K562 (cell line): ENCODE data around the gene SLC22A3. TPM values are rescaled to one million over a fixed set of nuclear protein-coding genes. Genes with fewer than 3 reads are reported as not detected.

Experiments
- ATAC-seq: fragments of 200-7000 bp; cut with Tn5 transposase; 3 replicates; pipeline ENCODE4 v1.9.1; 2020; ENCODE audit warnings: moderate library complexity
- BruUV-seq: library from RNA; stranded (reverse); fragments of 400-500 nt; replicated peaks from 2 replicates; lab custom pipeline; 2021; lab: Mats Ljungman, UMichigan
- CTCF ChIA-PET: fragments of 300-600 bp; formaldehyde crosslinking; extraction: SDS; loops from one replicate; lab custom pipeline; 2021; ENCODE audit warnings: low intra/inter-chr PET ratio; lab: Yijun Ruan, JAX
- POLR2A ChIA-PET: fragments of 300-600, 350-650 bp; sonication (Branson Sonifier 250); formaldehyde crosslinking; extraction: SDS; loops from one replicate; lab custom pipeline; 2021; ENCODE audit warnings: antibody characterized with exemption, inconsistent platforms; lab: Yijun Ruan, JAX
- DNase-seq, 4 experiments: peaks; one replicate each; pipeline versions ENCODE4 v3.0.0 to v3.0.0-alpha.2; 2011 to 2018; ENCODE audit warnings: low spot score in 3 of 4, mixed read lengths in 3 of 4; ENCODE audit errors: extremely low read depth in 1 of 4
- FAIRE-seq: peaks from 2 replicates; lab custom pipeline; 2011; peaks lifted over from hg19 to GRCh38; lab: Jason Lieb, UNC
- H2AFZ ChIP-seq: 2 replicates; pipeline ENCODE4 v1.6.0; 2011; ENCODE audit warnings: low read depth, low read length, control low read depth, inconsistent platforms
- H3K27ac ChIP-seq: fragments of 200-600 bp; 3 replicates; pipeline ENCODE4 v1.8.0; 2011; ENCODE audit warnings: low read depth, mild to moderate bottlenecking, control low read depth, inconsistent platforms, low read length, moderate library complexity, mixed read lengths; ENCODE audit errors: extremely low read depth
- H3K27me3 ChIP-seq, 2 experiments: fragments of 300-600 bp in 1 of 2; 2 replicates in 1 of 2; 3 replicates in 1 of 2; pipeline versions ENCODE4 v1.6.0 to v1.8.0; 2011; ENCODE audit warnings: inconsistent platforms in 2 of 2, low read length in 2 of 2, mild to moderate bottlenecking in 1 of 2, mixed read lengths in 1 of 2, moderate library complexity in 1 of 2; ENCODE audit not compliant: control insufficient read depth in 2 of 2, insufficient read depth in 2 of 2
- H3K36me3 ChIP-seq: fragments of 300-600 bp; 3 replicates; pipeline ENCODE4 v1.8.0; 2011; ENCODE audit warnings: mild to moderate bottlenecking, low read length, inconsistent platforms; ENCODE audit not compliant: control insufficient read depth, insufficient read depth
- H3K4me1 ChIP-seq, 2 experiments: fragments of 200-600 bp in 1 of 2; replicated peaks in 1 of 2; 2 replicates in 1 of 2; 3 replicates in 1 of 2; pipeline versions ENCODE4 v1.5.1 to v1.8.0; 2011; ENCODE audit warnings: inconsistent platforms in 2 of 2, low read length in 2 of 2, mild to moderate bottlenecking in 1 of 2, mixed read lengths in 1 of 2, moderate library complexity in 1 of 2; ENCODE audit not compliant: control insufficient read depth in 2 of 2, insufficient read depth in 2 of 2
- H3K4me2 ChIP-seq: 2 replicates; pipeline ENCODE4 v1.6.1; 2011; ENCODE audit warnings: low read length, control low read depth, inconsistent platforms, mixed read lengths; ENCODE audit not compliant: insufficient read depth
- H3K4me3 ChIP-seq: fragments of 200-600 bp; sonication (generic), shearing (Covaris generic); 2 replicates; pipeline ENCODE4 v1.5.1; 2016; ENCODE audit warnings: control low read depth, inconsistent platforms
- H3K79me2 ChIP-seq: fragments of 200-600 bp; 3 replicates; pipeline ENCODE4 v1.8.0; 2011; ENCODE audit warnings: low read length, inconsistent platforms; ENCODE audit not compliant: control insufficient read depth, insufficient read depth
- H3K9ac ChIP-seq, 2 experiments: 2 replicates each; pipeline versions ENCODE4 v1.6.0 to v1.6.1; 2011; ENCODE audit warnings: low read depth in 2 of 2, low read length in 2 of 2, control low read depth in 1 of 2, inconsistent platforms in 1 of 2, mild to moderate bottlenecking in 1 of 2, mixed read lengths in 1 of 2; ENCODE audit not compliant: insufficient read depth in 1 of 2
- H3K9me1 ChIP-seq: one replicate; pipeline ENCODE4 v1.6.0; 2011; ENCODE audit warnings: inconsistent platforms, mild to moderate bottlenecking, low read length, moderate library complexity; ENCODE audit not compliant: control insufficient read depth, insufficient read depth
- H3K9me3 ChIP-seq: replicated peaks from 2 replicates; pipeline ENCODE4 v1.5.1; 2011; ENCODE audit warnings: low read depth, low read length, inconsistent platforms; ENCODE audit not compliant: control insufficient read depth, insufficient read depth
- H4K20me1 ChIP-seq: replicated peaks from 2 replicates; pipeline ENCODE4 v1.6.1; 2011; ENCODE audit warnings: low read length, inconsistent platforms, mixed read lengths; ENCODE audit not compliant: control insufficient read depth, insufficient read depth
- CREB3 ChIP-seq: fragments of 450-650 bp; conservative IDR thresholded peaks from 2 replicates; pipeline ENCODE4 v1.6.1; 2016; ENCODE audit warnings: missing genetic modification characterization, low read depth, mild to moderate bottlenecking, missing compliant biosample characterization, moderate library complexity
- CREB3L1 ChIP-seq: fragments of 450-650 bp; IDR thresholded peaks from 2 replicates; pipeline ENCODE4 v1.6.1; 2014; ENCODE audit warnings: low read depth, mild to moderate bottlenecking, moderate library complexity, borderline replicate concordance
- HDAC3 ChIP-seq: fragments of 450-650 bp; IDR thresholded peaks from 2 replicates; pipeline ENCODE4 v1.6.1; 2018; ENCODE audit warnings: borderline replicate concordance, mild to moderate bottlenecking, moderate library complexity; ENCODE audit not compliant: partially characterized antibody
- HMGXB4 ChIP-seq: sonication (generic); formaldehyde crosslinking; IDR thresholded peaks from 2 replicates; pipeline ENCODE4 v1.8.1; 2023; ENCODE audit warnings: mild to moderate bottlenecking, missing genetic modification reagents
- MCM5 ChIP-seq: fragments of 450-650 bp; IDR thresholded peaks from 2 replicates; pipeline ENCODE4 v1.6.1; 2016; ENCODE audit warnings: low read depth
- POLR3G ChIP-seq: IDR thresholded peaks from 2 replicates; pipeline ENCODE4 v1.6.1; 2011; ENCODE audit not compliant: insufficient read length, insufficient replicate concordance; ENCODE audit errors: extremely low read depth
- SMAD2 ChIP-seq: fragments of 150-350 bp; IDR thresholded peaks from 2 replicates; pipeline ENCODE4 v1.6.1; 2014; ENCODE audit warnings: low read depth, mild to moderate bottlenecking, low read length
- SMAD4 ChIP-seq: fragments of 250-450 bp; sonication (Bioruptor Pico); conservative IDR thresholded peaks from 2 replicates; pipeline ENCODE4 v1.8.0; 2021; ENCODE audit warnings: inconsistent platforms, mild to moderate bottlenecking, moderate library complexity
- SMARCC2 ChIP-seq: fragments of 450-650 bp; IDR thresholded peaks from 2 replicates; pipeline ENCODE4 v1.6.1; 2017; ENCODE audit warnings: antibody characterized with exemption, moderate library complexity, mild to moderate bottlenecking, low read depth
- SMARCE1 ChIP-seq: fragments of 450-650 bp; IDR thresholded peaks from 2 replicates; pipeline ENCODE4 v1.7.1; 2016; ENCODE audit warnings: mild to moderate bottlenecking
- SNRNP70 ChIP-seq: fragments of 200-400 bp; formaldehyde crosslinking; optimal IDR thresholded peaks from 2 replicates; pipeline ENCODE3; 2017; ENCODE audit warnings: low read depth, low read length
- SP2 ChIP-seq: IDR thresholded peaks from 2 replicates; pipeline ENCODE4 v1.6.1; 2011; ENCODE audit warnings: mild to moderate bottlenecking, low read depth, low read length, moderate library complexity; ENCODE audit not compliant: poor library complexity, severe bottlenecking; ENCODE audit errors: extremely low read depth
- TOE1 ChIP-seq, 2 experiments: fragments of 450-650 bp in 1 of 2; sonication (generic) in 1 of 2; formaldehyde crosslinking in 1 of 2; IDR thresholded peaks; 2 replicates each; pipeline versions ENCODE4 v1.7.1 to v1.8.0; 2016 to 2022; ENCODE audit warnings: borderline replicate concordance in 2 of 2, mild to moderate bottlenecking in 2 of 2, antibody characterized with exemption in 1 of 2, inconsistent platforms in 1 of 2, low read depth in 1 of 2, missing genetic modification reagents in 1 of 2, moderate library complexity in 1 of 2
- ZNF512 ChIP-seq: IDR thresholded peaks from 2 replicates; pipeline ENCODE4 v1.6.1; 2016; ENCODE audit warnings: missing genetic modification characterization, missing compliant biosample characterization
- WGBS: fragments of 100-300 bp; shearing (Covaris generic); methylation state at CpG from one replicate; pipeline ENCODE4 v1.1.6; 2016; ENCODE audit warnings: low coverage, mixed read lengths; ENCODE audit not compliant: insufficient coverage; ENCODE audit errors: missing lambda C conversion rate; 5-methylcytosine and 5-hydroxymethylcytosine counted together
- in situ Hi-C: fragments of 300-500 bp; cut with MboI; formaldehyde crosslinking; loops from 4 replicates; pipeline ENCODE4 v1.15.0; 2018; ENCODE audit warnings: inconsistent platforms, mixed read lengths
- intact Hi-C: fragments of 100-400 bp; cut with micrococcal nuclease; formaldehyde crosslinking; loops from 2 replicates; pipeline ENCODE4 v1.14.2; 2022
- polyA plus RNA-seq, 8 experiments: library from polyadenylated mRNA; depleted of rRNA in 4 of 8; stranded (reverse) in 5 of 8; unstranded in 3 of 8; fragments of >200 nt; fragmentation: Nextera tagmentation in 2 of 8; fragmentation: Illumina TruSeq in 1 of 8; extraction: Ambion mirVana in 2 of 8; extraction: Trizol in 1 of 8; gene quantifications; 2 replicates each; pipeline versions ENCODE4 v1.2.1 to v1.2.3, GENCODE V29; 2011 to 2014; ENCODE audit warnings: inconsistent platforms in 1 of 8, missing spikeins in 1 of 8
- total RNA-seq, 7 experiments: library from RNA; depleted of rRNA in 6 of 7; stranded (reverse); fragments of >200 nt in 6 of 7; fragmentation: Illumina TruSeq in 2 of 7; extraction: Trizol in 2 of 7; gene quantifications; 2 replicates each; pipeline versions ENCODE4 v1.2.1 to v1.2.3, GENCODE V29; 2011 to 2021; ENCODE audit warnings: low replicate concordance in 1 of 7
- TF ChIP-seq, protein P1 (sequence below): fragments of 250-450 bp; sonication (Bioruptor Pico); IDR thresholded peaks from 2 replicates; pipeline ENCODE4 v1.5.0; 2021

SLC22A3 gene
- total and polyA plus RNA-seq, 9 of the 15 experiments (the other 6 are each of a cell fraction or from before 2014, with no cell fraction given): not detected

GRCh38 chr6:160445130-160445529 lies 97.0 kb downstream of the SLC22A3 start:
- Histone ChIP-seq H3K27me3 (peaks cover 3 to 23% of the 10 kb centered on the region in 2 experiments; a peak in 3 of 5 replicates), H3K9ac (no peak overlapping the region), H2AFZ (no peak overlapping the region), H3K27ac (no peak overlapping the region), H3K36me3 (no peaks in the 10 kb centered on the region), H3K4me2 (no peak overlapping the region), H3K9me3 (no peaks in the 10 kb centered on the region), H3K4me3 (no peak overlapping the region), H3K79me2 (no peaks in the 10 kb centered on the region), H3K9me1 (no peaks in the 10 kb centered on the region), H3K4me1 (no peaks in the 10 kb centered on the region), H4K20me1 (no peaks in the 10 kb centered on the region)
- intact Hi-C loops (no loop called here), in situ Hi-C loops (no loop called here)
- 0% methylated on average over 2 of the region's 2 CpGs for WGBS
- POLR2A ChIA-PET: interaction anchor here (0.6 to 1.2 kb wide), 2 partner anchors 9 to 38 kb away, joined by 3 read pairs; no protein-coding TSS in a partner anchor
- FAIRE-seq: no peak
- no peak for ATAC-seq
- CTCF ChIA-PET: no interaction called here
- BruUV-seq: no TSS peak
- no peak for DNase-seq
- TF ChIP-seq, protein P1, sequence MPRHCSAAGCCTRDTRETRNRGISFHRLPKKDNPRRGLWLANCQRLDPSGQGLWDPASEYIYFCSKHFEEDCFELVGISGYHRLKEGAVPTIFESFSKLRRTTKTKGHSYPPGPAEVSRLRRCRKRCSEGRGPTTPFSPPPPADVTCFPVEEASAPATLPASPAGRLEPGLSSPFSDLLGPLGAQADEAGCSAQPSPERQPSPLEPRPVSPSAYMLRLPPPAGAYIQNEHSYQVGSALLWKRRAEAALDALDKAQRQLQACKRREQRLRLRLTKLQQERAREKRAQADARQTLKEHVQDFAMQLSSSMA: no peak
- TF ChIP-seq ZNF512 (tag) (no peak), HMGXB4 (CRISPR knock-in tag) (no peak), TOE1 (IDR thresholded peaks at IDR 0.05; ENCODE audit: borderline replicate concordance) (no peak), TOE1 (CRISPR knock-in tag; IDR thresholded peaks at IDR 0.05; ENCODE audit: borderline replicate concordance, low read depth) (no peak), POLR3G (no peak), SMAD4 (CRISPR knock-in tag) (no peak), MCM5 (no peak), CREB3 (tag) (no peak), SMARCE1 (no peak), CREB3L1 (no peak), HDAC3 (no peak), SMARCC2 (no peak), SNRNP70 (no peak), SMAD2 (no peak), SP2 (no peak)
